Stimulated activated CD8-positive, alpha-beta memory T cell treated with anti-CD3 and anti-CD28 coated beads, Interleukin-12 subunit alpha, Interleukin-12 subunit beta, amount 100 ng/mL, for 24 hours (primary cell): ENCODE data around the gene ARHGDIB.

Source experiments
- DNase-seq: peaks from one replicate; pipeline ENCODE4 v3.0.0-alpha.2; 2020; ENCODE audit errors: extremely low read depth

Gene ARHGDIB

DNA sequence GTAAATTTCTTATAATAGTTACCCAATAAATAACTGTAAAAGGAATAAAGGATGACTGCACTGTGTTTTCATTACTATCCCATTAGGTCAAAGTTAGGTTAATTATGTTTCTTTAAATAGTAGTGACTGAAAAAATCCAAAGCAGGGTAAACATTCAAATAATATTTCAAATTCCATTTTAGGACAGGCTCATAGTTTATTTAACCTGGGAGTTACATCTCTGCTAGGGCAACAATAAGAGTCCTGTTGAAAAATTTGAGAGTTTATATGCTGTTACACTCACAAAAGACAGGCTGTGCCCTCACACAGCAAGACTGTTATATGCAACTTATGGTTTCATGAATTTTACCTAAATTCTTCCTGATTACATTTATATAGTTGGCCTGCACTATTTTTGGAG, 31.1 kb downstream of the ARHGDIB start:
- DNase-seq = no peak

DNA sequence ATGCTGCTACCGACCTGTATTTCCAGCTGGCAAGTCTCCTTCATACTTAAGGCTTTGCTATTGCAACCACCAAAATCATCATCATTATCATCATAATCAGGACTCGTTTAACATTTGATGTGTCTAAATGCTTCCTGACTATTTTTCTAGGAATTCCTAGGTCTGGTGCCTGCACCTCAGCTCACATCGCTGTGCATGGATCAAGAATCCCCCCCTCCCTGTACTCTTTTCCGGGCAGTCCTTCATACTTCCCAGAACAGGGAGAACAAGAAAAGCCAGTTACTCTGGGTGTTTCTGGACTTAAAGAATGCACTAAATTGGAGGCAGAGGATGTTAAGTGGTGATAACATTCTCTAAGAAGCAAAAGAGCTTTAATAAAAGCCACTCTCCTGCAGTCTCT, 32.5 kb downstream of the ARHGDIB start:
- no peak for DNase-seq

DNA sequence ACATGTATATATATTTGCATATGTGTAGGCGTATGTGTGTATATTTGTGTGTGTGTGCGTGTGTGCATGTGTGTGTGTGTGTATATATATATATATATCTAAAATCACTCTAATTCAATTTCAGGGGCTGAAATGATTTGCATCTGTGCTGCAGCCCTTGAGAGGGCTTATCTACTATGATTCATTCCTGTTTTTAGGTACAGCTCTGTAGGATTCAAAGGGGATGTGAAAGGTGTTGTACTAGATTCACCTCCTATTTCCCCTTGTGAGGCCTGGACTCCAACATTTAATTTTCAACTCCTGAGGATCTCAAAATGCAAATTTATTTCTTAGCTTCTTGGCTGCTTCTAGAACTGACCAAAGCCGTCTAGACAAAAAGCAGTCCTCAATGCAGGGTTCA, 34.1 kb downstream of the ARHGDIB start:
- DNase-seq = no peak

DNA sequence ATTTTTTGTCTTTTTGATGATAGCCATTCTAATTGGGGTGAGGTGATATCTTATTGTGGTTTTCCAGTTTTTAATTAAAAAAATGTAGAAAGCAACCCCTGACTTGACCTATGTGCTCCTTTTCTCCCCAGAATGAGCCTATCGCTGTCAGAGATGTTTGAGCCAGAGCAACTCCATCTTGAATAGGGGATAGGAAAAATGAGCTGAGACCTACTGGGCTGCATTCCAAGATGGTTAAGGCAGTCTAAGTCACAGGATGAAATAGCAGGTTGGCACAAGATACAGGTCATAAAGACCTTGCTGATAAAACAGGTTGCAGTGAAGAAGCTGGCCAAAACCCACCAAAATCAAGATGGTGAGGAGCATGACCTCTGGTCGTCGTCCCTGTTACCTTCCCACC, 36.9 kb downstream of the ARHGDIB start:
- no peak for DNase-seq

DNA sequence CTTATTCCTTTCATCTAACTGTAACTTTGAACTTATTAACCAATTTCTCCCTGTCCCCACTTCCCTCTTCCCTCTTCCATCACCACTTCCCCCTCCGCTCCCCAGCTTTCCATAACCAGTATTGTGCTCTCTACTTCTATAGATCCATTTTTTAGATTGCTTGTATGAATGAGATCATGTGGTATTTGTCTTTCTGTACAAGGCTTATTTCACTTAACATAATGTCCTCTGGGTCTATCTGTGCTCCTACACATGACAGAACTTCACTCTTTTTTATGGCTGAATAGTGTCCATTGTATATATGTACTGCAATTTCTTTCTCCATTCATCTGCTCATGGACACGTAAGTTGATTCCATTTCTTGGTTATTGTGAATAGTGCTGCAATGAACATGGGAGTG, 37.5 kb downstream of the ARHGDIB start:
- no peak for DNase-seq

DNA sequence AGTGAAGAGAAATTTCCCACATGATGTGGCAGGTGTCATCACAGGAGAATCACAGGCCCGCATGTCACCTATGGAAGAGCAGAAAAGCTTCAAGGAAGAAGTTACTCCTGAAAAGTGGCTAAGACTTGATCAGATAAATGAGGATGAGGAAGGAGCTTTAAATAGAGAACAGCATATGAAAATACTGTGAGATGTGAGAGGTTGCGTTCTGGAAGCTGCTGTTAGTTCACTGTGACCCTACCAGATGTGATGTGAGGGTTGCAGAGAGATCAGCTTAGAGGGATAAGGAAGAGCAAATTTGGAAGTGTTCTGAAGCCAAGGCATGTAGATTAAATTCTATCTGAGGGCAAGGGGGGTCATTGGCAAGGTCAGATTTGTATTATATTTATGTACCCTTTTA, 40.2 kb downstream of the ARHGDIB start:
- no peak for DNase-seq

DNA sequence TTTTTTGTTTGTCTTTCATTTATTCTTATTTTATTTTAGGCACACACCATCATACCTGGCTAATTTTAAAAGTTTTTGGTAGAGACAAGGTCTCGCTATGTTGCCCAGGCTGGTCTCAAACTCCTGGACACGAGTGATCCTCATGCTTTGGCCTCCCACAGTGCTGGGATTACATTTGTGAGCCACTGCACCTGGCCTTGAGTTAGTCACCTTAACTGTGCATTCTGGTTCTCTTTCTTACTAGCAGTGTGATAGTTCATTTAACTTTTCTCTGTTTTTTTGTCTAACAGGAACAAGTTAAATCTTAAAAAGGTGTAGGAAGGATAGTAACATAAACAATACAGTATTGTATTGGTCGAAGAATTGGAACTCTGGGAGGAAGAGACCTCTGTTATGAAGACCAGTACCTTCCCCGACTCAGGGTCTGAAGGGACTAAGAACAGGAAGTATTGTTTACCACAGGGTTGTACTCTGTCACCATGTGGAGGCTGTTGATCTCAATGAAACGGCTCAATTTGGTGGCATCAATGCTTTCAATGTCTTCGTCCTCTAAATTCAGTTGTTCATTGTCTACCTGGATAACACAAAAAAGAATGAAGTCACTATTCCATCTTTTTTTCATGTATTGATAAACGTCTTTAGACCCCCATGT, 40.8 kb downstream of the ARHGDIB start:
- DNase-seq = no peak

DNA sequence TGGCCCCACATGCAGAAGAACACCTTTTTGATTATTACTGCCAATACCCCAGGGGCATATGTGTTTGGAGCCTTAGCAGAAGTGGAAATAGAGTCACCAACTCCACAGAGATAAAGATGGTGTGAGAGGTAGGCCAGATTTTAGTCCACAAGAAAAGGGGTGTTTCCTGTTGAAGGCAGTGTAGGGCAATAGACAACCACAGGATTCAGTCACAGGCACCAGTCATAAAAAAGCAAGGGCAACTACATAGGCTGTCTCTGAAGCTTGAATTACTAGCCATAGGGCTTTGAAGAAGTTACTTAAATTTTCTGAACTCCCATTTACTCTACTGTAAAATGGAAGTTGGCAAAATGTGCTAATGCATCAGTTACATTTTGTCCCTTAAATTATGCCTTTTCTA, 41.9 kb downstream of the ARHGDIB start:
- DNase-seq = no peak

DNA sequence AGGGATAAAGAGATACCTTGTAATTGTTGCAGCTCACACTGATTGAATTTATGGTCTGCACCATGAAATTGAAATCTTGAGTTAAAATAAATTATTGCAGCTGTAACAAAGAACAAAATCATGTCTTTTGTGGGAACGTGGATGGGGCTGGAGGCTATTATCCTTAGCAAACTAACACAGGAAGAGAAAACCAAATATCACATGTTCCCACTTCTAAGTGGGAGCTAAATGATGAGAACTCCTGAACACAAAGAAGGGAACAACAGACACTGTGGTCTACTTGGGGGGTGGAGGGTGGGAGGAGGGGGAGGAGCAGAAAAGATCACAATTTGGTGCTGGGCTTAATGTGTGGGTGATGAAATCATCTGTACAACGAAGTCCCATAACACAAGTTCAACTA, 45.7 kb downstream of the ARHGDIB start:
- DNase-seq = no peak

DNA sequence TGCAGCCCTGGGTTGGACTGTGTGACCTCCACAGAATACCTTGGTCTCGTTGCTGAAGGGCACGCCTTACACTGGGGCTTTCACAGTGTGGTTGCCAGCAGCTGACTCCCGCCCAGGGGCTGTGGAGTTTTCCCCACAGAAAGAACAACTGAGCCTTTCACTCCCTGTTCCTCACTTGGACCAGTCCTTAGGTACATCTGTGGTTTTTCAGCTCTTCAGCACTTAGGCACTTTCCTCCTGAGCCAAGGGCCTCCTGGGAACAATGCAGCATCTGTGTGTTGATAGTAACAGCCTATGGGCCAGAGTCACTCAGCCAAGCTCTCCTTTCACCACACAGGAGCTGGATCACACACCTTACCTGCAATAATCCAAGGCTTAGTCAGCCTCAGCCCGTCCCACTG, 48.0 kb downstream of the ARHGDIB start:
- DNase-seq = no peak

DNA sequence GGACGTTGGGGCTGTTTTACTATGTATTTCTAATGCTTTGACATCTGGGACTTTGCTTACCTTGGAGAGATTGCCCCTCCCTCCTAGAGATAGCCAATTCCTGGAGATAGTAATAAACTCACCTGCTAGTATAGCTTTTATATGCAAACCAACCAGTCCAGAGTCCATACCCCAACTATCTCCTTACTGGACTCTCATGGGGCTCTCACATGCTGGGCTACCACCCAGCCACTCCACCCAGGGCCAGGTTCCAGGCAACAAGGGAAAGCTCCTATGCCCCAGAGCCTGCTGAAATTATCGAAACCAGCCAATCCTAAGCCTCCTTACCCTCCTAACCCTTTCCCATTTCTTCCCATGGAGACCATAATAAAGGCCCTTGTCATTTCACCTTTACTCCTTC, 50.3 kb downstream of the ARHGDIB start:
- DNase-seq = no peak

DNA sequence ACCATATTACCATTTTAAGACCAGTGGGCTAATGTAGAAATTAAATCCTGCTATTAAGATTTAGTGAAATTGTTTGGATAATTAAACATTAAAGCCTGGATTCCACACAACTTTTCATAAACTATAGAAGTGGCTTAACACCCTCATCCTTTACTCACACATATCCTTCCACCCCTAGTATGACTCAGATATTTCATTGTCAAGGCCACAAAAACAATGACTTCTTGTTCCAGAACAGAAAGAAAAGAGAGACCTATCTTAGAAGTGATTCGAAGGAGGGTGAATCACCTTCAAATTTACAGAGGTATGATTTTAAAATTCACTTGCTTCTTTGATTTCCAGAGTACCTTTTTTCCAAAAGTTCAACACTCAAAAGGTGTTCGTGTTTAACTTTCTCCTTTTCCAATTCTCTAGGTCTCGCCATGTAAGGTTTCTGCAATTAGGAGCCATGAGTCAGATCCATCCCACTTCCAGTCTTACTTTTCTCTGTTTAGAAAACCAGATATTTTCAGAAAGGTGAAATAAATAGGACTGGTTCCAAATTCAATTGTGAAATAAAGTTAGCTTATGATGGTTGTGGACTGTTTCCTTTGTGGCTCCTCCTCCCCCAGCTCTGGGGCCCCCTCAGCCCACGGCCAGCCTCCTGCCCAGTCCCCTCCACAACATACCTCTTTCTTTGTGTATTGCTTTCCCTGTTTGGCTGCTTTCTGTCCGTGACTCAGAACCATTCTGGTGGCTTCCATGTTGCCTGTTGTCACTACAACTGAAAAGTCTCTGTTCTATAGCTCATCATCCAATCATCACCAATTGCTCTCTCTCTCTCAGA, 51.1 kb downstream of the ARHGDIB start:
- peak; percentile 3 for DNase-seq

DNA sequence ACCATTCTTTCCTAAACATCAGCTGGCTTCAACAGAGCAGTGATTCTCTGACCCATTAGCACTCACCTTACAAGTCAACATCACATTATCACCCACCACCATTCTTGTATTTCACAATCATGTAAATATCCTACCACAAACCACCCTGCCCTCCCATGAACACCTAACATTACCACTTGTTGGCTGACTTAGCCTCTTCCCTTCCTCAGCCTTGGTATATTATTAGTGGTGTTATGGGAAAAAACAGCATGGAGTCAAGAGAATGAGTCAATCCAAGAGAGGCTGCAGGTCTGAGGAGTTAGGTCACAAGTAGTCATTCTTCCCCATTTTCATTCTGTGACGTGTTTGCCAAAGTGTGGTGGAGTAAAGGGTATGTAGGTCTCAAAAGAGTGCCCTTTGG, 53.4 kb downstream of the ARHGDIB start:
- DNase-seq = no peak

DNA sequence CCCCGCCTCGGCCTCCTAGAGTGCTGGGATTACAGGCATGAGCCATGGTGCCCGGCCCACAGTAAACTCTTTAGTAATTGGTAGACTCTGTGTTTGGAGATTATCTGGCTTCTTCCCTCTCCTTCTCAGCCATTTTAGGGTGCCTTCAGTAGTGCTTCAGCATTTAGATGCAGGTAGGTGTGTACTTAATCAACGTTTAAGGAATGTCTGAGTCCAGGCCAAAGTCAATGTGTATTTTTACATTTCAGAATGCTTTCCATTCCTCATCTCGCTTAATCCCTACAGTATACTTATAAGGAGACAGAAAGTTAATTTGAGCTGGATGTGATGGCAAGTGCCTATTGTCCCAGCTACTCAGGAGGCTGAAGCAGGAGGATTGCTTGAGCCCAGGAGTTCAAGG, 55.3 kb downstream of the ARHGDIB start:
- no peak for DNase-seq

DNA sequence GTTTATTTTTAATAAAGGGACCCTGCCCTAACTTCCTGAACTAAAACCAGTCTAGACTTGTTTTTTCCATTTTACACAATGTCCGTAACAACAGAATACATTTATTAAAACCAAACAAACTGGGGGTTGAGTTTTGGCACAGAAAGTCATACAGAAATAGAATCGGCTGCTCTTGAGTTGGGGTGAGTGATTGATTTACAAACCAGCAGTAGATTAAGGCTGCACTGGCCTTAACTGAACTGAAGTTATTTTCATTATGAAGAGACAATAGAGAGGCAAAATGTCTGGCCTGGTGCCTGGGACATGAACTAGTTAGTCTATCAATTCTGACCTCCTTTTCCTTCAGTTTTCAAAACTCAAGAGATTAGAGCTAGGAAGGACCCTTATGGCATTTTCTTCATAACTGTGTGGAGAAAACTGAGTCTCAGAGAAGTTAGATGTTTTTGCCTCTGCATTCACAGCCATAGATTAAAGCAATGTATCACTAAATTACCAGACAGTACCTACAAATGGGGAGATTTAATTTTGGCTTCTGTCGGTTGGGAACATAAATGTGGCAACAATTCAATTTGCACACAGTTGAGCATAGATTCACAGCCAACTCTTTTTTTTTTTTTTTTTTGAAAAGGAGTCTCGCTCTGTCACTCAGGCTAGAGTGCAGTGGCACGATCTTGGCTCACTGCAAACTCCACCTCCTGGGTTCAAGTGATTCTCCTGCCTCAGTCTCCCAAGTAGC, 56.0 kb downstream of the ARHGDIB start:
- no peak for DNase-seq

DNA sequence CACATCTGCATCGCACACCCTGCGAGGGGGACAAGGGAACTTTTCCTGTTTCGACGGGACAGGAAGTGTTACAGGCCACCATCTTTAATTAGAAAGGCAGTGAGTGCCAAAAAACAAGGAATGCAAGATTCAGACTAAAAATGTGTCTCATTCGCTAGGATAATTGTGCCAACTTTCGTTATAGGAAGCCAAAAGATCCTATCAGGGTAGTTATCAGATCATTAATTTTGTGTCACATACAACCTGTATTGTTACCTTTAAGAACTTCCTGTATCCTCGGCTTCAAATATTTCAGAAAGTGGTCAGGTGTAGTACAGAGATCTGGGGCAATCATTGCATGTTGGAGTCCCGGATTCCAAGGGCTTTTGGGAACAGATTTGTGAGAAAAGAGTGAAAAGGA, 56.5 kb downstream of the ARHGDIB start:
- DNase-seq = no peak

DNA sequence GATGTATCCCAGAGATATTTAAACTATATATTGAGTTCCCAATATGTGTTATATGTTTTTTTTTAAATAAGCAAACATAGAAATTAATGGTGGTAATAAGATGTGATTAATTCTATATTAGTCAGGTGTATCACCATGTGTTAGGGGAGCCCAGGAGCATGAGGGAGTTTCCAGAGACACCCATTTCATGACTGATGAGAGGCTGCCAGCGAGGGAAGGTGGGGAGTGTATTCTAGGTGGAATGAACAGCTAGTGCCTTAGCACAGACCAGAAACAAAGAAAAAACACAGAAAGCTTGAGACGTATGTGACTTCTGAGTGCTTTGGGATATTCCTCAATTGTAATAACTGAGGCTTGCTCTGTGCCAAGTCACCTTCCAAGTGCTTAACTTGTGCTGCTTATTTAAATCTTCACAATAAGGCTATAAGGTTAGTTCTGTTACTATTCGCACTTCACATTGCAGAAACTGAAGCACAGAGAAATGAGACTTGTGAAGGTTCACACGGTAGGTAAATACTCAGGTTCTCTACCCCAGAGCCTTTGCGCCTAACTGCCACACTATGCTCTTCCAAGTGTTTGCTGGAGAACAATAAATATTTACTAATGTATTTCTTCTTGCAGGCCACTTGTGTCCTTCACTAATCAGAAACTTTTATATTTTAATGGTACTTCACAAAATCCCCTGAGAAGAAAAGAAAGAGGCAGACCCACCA, 57.9 kb downstream of the ARHGDIB start:
- DNase-seq = no peak

DNA sequence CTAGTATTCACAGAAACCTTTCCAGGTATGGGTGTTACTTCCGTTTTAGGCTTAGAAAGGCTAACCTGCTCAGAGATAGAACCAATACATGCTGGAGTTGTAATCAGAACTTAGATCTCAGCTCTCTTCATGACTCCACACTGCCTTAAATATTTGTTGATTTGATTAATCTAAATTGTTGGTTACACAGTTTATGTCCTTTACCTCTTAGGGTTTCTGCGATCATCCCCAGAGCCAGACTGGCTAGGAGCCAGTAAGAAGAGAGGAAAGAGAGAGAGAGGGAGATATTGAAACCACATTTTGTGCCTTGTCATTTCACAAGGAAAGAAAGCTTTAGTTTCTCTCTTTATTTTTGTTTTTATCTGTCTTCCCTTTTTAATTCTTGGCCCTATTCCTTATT, 58.9 kb downstream of the ARHGDIB start:
- DNase-seq = no peak

DNA sequence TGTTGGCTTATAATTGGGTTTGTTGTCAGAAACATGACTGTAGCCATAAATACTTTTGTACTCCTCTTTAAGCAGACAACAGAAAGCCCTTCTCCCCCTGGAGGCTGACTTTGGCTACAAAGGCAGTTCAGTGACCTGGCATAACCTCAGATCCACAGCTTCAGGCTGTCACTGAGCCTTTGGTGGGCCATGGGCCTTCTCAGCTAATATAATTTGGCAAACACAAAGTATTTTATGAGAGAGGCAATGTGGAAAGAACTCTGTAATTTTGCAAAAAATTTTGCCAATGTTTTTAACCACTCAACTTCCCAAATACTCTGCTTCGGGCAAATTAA, 60.2 kb downstream of the ARHGDIB start:
- no peak for DNase-seq

DNA sequence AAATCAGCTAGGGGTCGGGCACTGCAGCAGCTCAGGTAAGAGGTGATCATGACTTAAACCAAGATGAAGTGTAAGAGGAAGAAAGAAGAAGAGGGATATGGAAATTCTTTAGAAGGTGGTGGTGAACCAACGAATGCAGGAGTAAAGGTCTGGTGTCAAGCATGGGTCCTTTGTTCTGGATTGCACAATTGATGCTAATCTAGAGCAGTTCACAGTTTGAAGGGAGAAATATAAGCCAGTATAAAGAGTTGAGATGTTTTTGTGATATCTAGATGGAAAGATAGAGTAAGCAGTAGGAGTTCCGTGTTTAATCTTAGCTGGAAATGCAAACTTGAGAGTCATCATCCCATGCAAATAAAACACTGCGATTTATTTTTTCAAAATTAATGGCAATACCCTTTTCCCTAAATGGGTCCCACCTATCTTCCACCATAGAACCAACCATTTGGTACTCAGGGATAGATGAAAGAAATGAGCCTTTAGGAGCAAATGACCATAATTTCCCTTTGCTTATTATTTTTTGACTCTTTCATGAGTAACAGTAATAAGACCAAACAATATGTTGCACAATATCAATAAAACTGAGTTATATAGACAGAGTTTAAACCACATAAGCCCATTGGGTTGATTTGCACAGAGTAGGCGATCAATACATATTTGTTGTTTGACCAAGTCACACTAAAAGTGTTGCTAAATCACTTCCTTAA, 60.7 kb downstream of the ARHGDIB start:
- DNase-seq = no peak

DNA sequence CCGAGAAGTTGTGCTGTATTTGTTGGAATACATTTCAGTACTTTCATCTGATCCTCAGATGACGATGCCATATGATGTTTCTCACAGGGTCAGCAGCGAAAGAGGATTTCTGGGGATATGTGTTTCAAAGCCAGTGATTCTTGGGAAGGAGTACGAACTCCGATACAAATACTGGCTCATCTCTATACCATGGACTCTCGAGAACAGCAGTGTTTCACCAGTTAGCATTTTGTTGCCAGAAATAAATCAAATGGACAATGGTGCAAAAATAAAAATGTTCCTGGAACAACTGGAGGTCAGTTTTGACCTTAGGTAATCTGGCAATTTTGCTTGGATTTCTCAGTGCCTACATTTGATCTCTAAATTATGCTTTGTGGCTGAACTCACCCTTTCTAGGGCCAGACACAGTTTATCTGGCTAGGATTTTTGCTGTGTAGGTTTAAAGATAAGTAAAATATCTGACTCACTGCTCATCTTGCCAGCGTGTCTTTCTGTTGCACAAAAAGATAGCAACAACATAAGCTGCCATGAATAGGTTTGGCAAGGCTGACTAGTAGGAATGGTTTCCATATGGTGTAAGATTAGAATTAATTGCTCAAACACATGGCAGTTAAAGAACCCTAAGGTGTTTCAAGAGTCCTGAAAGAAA, 64.8 kb downstream of the ARHGDIB start:
- DNase-seq = no peak
